Measurements from ENCODE around the gene RNF41. TPM values are rescaled to one million over a fixed set of nuclear protein-coding genes. Genes with fewer than 3 reads are reported as not detected.

Gene RNF41
- total and polyA plus RNA-seq, 2 of the 13 experiments (the other 11 are each of a cell fraction or from before 2014, with no cell fraction given), result 27.1 to 39.4 TPM

GRCh38 chr12:56266693-56267442, 45.1 kb upstream of the RNF41 start, which contains the start of gene COQ10A (continued):
- TF ChIP-seq, protein P1, sequence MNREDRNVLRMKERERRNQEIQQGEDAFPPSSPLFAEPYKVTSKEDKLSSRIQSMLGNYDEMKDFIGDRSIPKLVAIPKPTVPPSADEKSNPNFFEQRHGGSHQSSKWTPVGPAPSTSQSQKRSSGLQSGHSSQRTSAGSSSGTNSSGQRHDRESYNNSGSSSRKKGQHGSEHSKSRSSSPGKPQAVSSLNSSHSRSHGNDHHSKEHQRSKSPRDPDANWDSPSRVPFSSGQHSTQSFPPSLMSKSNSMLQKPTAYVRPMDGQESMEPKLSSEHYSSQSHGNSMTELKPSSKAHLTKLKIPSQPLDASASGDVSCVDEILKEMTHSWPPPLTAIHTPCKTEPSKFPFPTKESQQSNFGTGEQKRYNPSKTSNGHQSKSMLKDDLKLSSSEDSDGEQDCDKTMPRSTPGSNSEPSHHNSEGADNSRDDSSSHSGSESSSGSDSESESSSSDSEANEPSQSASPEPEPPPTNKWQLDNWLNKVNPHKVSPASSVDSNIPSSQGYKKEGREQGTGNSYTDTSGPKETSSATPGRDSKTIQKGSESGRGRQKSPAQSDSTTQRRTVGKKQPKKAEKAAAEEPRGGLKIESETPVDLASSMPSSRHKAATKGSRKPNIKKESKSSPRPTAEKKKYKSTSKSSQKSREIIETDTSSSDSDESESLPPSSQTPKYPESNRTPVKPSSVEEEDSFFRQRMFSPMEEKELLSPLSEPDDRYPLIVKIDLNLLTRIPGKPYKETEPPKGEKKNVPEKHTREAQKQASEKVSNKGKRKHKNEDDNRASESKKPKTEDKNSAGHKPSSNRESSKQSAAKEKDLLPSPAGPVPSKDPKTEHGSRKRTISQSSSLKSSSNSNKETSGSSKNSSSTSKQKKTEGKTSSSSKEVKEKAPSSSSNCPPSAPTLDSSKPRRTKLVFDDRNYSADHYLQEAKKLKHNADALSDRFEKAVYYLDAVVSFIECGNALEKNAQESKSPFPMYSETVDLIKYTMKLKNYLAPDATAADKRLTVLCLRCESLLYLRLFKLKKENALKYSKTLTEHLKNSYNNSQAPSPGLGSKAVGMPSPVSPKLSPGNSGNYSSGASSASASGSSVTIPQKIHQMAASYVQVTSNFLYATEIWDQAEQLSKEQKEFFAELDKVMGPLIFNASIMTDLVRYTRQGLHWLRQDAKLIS (CRISPR knock-in tag; IDR thresholded peaks at IDR 0.05), result peak; percentile 35; the same call in 1 of the 2 replicates
- peak; percentile 89 for TF ChIP-seq ZNF792 (CRISPR knock-in tag; IDR thresholded peaks at IDR 0.05)
- TF ChIP-seq CBX5 (CRISPR knock-in tag; IDR thresholded peaks at IDR 0.05; ENCODE audit: borderline replicate concordance), result peak; percentile 76; the same call in 1 of the 2 replicates
- no peak for TF ChIP-seq SRSF4 (IDR thresholded peaks at IDR 0.05; ENCODE audit: low read depth, low read length, poor library complexity, severe bottlenecking)
- TF ChIP-seq ZNF451 (CRISPR knock-in tag; IDR thresholded peaks at IDR 0.05), result no peak; the same call in 1 of the 2 replicates
- TF ChIP-seq ZNF597 (CRISPR knock-in tag; IDR thresholded peaks at IDR 0.05), result no peak
- TF ChIP-seq ZNF652 (CRISPR knock-in tag; IDR thresholded peaks at IDR 0.05; ENCODE audit: borderline replicate concordance, low read depth), result no peak
- TF ChIP-seq ZBTB14 (CRISPR knock-in tag; IDR thresholded peaks at IDR 0.05), result peak; percentile 95
- no peak for TF ChIP-seq SCMH1 (CRISPR knock-in tag; IDR thresholded peaks at IDR 0.05; ENCODE audit: borderline replicate concordance)
- no peak for TF ChIP-seq DNMT3B (CRISPR knock-in tag; conservative IDR thresholded peaks at IDR 0.05)
- TF ChIP-seq, protein P2, sequence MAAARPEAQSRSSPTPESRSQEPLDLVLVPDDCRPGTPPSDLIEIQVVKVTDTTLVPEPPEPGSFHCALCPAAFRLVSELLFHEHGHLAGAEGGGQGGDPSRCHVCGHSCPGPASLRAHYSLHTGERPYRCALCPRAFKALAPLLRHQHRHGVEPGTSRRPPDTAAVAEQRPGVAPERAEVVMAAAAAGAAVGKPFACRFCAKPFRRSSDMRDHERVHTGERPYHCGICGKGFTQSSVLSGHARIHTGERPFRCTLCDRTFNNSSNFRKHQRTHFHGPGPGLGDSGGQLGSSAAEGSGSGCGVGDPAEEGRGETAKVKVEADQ (CRISPR knock-in tag; IDR thresholded peaks at IDR 0.05; ENCODE audit: borderline replicate concordance), result peak; percentile 86; the same call in 1 of the 2 replicates
- no peak for TF ChIP-seq NONO (IDR thresholded peaks at IDR 0.05)
- TF ChIP-seq NONO (CRISPR knock-in tag; conservative IDR thresholded peaks at IDR 0.05), result peak; percentile 27; the same call in 1 of the 2 replicates
- TF ChIP-seq ZNF326 (CRISPR knock-in tag; IDR thresholded peaks at IDR 0.05; ENCODE audit: borderline replicate concordance), result no peak
- TF ChIP-seq SIN3A (IDR thresholded peaks at IDR 0.05; ENCODE audit: borderline replicate concordance, low read depth, low read length), result no peak
- peak; percentile 77 for TF ChIP-seq POLR2AphosphoS5 (IDR thresholded peaks at IDR 0.05; ENCODE audit: low read depth, low read length)
- TF ChIP-seq RAD21 (CRISPR knock-in tag; IDR thresholded peaks at IDR 0.05), result peak; percentile 62
- no peak for TF ChIP-seq RBM39 (IDR thresholded peaks at IDR 0.05; ENCODE audit: low read depth, low read length, poor library complexity, severe bottlenecking)
- 0 out of 2 replicates have a peak, but pooled peaks have one; percentile 64 for TF ChIP-seq ZNF333 (CRISPR knock-in tag; IDR thresholded peaks at IDR 0.05; ENCODE audit: borderline replicate concordance)
- peak; percentile 55; the same call in 1 of the 2 replicates for TF ChIP-seq RXRB (CRISPR knock-in tag; IDR thresholded peaks at IDR 0.05; ENCODE audit: borderline replicate concordance)
- TF ChIP-seq, protein P3, sequence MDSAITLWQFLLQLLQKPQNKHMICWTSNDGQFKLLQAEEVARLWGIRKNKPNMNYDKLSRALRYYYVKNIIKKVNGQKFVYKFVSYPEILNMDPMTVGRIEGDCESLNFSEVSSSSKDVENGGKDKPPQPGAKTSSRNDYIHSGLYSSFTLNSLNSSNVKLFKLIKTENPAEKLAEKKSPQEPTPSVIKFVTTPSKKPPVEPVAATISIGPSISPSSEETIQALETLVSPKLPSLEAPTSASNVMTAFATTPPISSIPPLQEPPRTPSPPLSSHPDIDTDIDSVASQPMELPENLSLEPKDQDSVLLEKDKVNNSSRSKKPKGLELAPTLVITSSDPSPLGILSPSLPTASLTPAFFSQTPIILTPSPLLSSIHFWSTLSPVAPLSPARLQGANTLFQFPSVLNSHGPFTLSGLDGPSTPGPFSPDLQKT (CRISPR knock-in tag; IDR thresholded peaks at IDR 0.05; ENCODE audit: borderline replicate concordance), result no peak

Data from HepG2 (cell line).